Glutamatergic neuron (in vitro differentiated cells): Measurements from ENCODE around the gene AATK. TPM values are rescaled to one million over a fixed set of nuclear protein-coding genes. Genes with fewer than 3 reads are reported as not detected.
"Not testable (repeated sequence)": the region's sequence is repeated elsewhere in the genome, so short reads cannot be mapped to it uniquely, and the experiment has no call there.

Source experiments
- DNase-seq: peaks from one replicate; pipeline ENCODE4 v3.0.0; 2022
- H3K27ac Mint-ChIP-seq: one replicate; pipeline ENCODE4 v1.8.0; 2020; ENCODE audit warnings: mild to moderate bottlenecking, mixed read lengths, inconsistent platforms; ENCODE audit not compliant: unreplicated experiment
- H3K27me3 Mint-ChIP-seq: one replicate; pipeline ENCODE4 v1.8.0; 2020; ENCODE audit warnings: mild to moderate bottlenecking, moderate library complexity, mixed read lengths, inconsistent platforms; ENCODE audit not compliant: unreplicated experiment
- H3K36me3 Mint-ChIP-seq: one replicate; pipeline ENCODE4 v1.8.0; 2020; ENCODE audit warnings: mild to moderate bottlenecking, mixed read lengths, inconsistent platforms; ENCODE audit not compliant: unreplicated experiment
- H3K4me1 Mint-ChIP-seq: one replicate; pipeline ENCODE4 v1.8.0; 2020; ENCODE audit warnings: mild to moderate bottlenecking, low read depth, mixed read lengths, inconsistent platforms; ENCODE audit not compliant: unreplicated experiment
- H3K4me3 Mint-ChIP-seq: one replicate; pipeline ENCODE4 v1.8.0; 2020; ENCODE audit warnings: mild to moderate bottlenecking, mixed read lengths, inconsistent platforms; ENCODE audit not compliant: unreplicated experiment
- H3K9me3 Mint-ChIP-seq: one replicate; pipeline ENCODE4 v1.8.0; 2020; ENCODE audit warnings: mild to moderate bottlenecking, moderate library complexity, mixed read lengths, inconsistent platforms; ENCODE audit not compliant: unreplicated experiment
- CTCF ChIP-seq: fragments of 200-600 bp; sonication (generic); IDR thresholded peaks from one replicate; pipeline ENCODE4 v1.5.0; 2021; ENCODE audit not compliant: partially characterized antibody, unreplicated experiment
- total RNA-seq: library from RNA; stranded (reverse); fragmentation: NEBNext Ultra II Directional; extraction: Animal tissue kit (Norgen Biotek cat#: 25700); gene quantifications from one replicate; pipeline ENCODE4 v1.2.1, GENCODE V29; 2021; ENCODE audit not compliant: unreplicated experiment

The AATK gene
- total RNA-seq, 1 donor from 2014 or later: 27.0 TPM

- Mint-ChIP-seq H3K36me3 (no peaks in the 10 kb centered on the region), H3K27ac (no peak overlapping the region), H3K4me3 (no peak overlapping the region), H3K9me3 (peaks cover 1% of the 10 kb centered on the region), H3K4me1 (peaks cover 7% of the 10 kb centered on the region), H3K27me3 (no peaks in the 10 kb centered on the region)
- peak; percentile 14 for DNase-seq
- no peak for TF ChIP-seq CTCF
Observed at GRCh38 chr17:81151278-81151677, 14.7 kb downstream of the AATK start.

GRCh38 chr17:81150377-81151077 lies 15.5 kb downstream of the AATK start:
- peaks cover 7% of the 10 kb centered on the region for H3K4me1 Mint-ChIP-seq
- H3K27ac Mint-ChIP-seq: no peak overlapping the region
- TF ChIP-seq CTCF: no peak
- no peaks in the 10 kb centered on the region for H3K36me3 Mint-ChIP-seq
- peaks cover 3% of the 10 kb centered on the region for H3K9me3 Mint-ChIP-seq
- peak; percentile 2 for DNase-seq
- no peak overlapping the region for H3K4me3 Mint-ChIP-seq
- H3K27me3 Mint-ChIP-seq: no peaks in the 10 kb centered on the region

DNA sequence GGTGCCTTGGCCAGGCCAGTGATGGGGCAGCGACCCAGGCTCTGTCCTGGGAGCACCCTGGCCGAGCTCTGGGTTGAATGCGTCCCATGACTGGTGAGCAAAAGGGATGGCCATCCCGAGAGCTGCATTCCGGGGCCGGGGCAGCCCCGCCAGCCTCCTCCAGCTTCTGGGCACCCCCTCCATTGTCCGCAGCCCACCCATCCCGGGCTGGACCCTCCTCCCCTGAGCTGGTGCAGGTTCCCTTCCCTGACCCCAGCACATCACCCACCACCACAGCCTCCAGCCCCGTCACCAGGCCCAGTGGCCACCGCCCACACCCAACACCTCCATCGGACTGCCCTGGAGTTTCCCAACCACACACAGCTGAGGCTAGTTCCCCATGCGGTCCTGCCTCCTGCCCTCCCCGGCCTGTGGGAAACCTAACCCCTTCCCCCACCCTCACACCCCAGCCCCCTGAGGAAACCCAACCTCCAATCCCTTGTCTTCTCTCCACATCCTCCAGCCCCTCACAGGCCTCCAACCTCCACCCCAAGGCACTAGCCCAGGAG lies 17.0 kb downstream of the AATK start:
- Mint-ChIP-seq H3K9me3 (peaks cover 3% of the 10 kb centered on the region), H3K27me3 (no peaks in the 10 kb centered on the region), H3K27ac (peak overlapping the region; percentile 28), H3K36me3 (no peaks in the 10 kb centered on the region), H3K4me1 (peaks cover 7% of the 10 kb centered on the region), H3K4me3 (no peak overlapping the region)
- no peak for TF ChIP-seq CTCF
- DNase-seq: no peak

- no peak for DNase-seq
- no peaks in the 10 kb centered on the region for H3K27me3 Mint-ChIP-seq
- no peak overlapping the region for H3K27ac Mint-ChIP-seq
- no peak overlapping the region for H3K4me3 Mint-ChIP-seq
- H3K9me3 Mint-ChIP-seq: peaks cover 3% of the 10 kb centered on the region
- TF ChIP-seq CTCF: no peak
- peaks cover 7% of the 10 kb centered on the region for H3K4me1 Mint-ChIP-seq
- no peaks in the 10 kb centered on the region for H3K36me3 Mint-ChIP-seq
Observed at GRCh38 chr17:81148571-81148970, 17.4 kb downstream of the AATK start.

GRCh38 chr17:81147701-81148100 lies 18.3 kb downstream of the AATK start:
- Mint-ChIP-seq H3K36me3 (no peaks in the 10 kb centered on the region), H3K9me3 (peaks cover 3% of the 10 kb centered on the region), H3K4me3 (no peak overlapping the region), H3K4me1 (peaks cover 7% of the 10 kb centered on the region), H3K27ac (no peak overlapping the region), H3K27me3 (no peaks in the 10 kb centered on the region)
- no peak for DNase-seq
- no peak for TF ChIP-seq CTCF

- H3K9me3 Mint-ChIP-seq, DNase-seq, H3K36me3 Mint-ChIP-seq, H3K27ac Mint-ChIP-seq, H3K4me1 Mint-ChIP-seq, H3K4me3 Mint-ChIP-seq, H3K27me3 Mint-ChIP-seq: not testable (repeated sequence)
Observed at GRCh38 chr17:81146208-81146607, 19.8 kb downstream of the AATK start.
